ENCODE measurements around the gene SERINC5.

SERINC5 gene

GRCh38 chr5:80181618-80182211 lies 74.1 kb downstream of the SERINC5 start:
- Histone ChIP-seq H3K4me3 (replicated peaks; ENCODE audit: insufficient read depth, low read length) (no peak overlapping the region), H3K27ac (replicated peaks) (peak overlapping the region; percentile 85), H3K27me3 (ENCODE audit: insufficient read depth, poor library complexity, severe bottlenecking) (no peaks in the 10 kb centered on the region)
- peak; percentile 24; the same call in 1 of the 2 replicates for TF ChIP-seq POLR2AphosphoS5 (IDR thresholded peaks at IDR 0.05; ENCODE audit: low read depth)
- TF ChIP-seq CTCF (IDR thresholded peaks at IDR 0.05; ENCODE audit: insufficient read depth, low read length) = no peak
- DNase-seq (ENCODE audit: low read depth in 1 of 2, low spot score in 1 of 2) = peak; percentile 65 to 79

GRCh38 chr5:80177236-80177635 lies 78.6 kb downstream of the SERINC5 start:
- peak in 1 of 2 experiments; percentile 17 for DNase-seq (ENCODE audit: low read depth in 1 of 2, low spot score in 1 of 2)
- TF ChIP-seq REST (IDR thresholded peaks at IDR 0.05; ENCODE audit: insufficient replicate concordance, low read depth) (no peak), SPI1 (IDR thresholded peaks at IDR 0.05; ENCODE audit: borderline replicate concordance, low read depth) (peak; percentile 58; the same call in 1 of the 2 replicates), GABPA (IDR thresholded peaks at IDR 0.05; ENCODE audit: low read depth) (no peak)
- Histone ChIP-seq H3K27me3 (ENCODE audit: insufficient read depth, poor library complexity, severe bottlenecking) (no peaks in the 10 kb centered on the region), H3K4me3 (replicated peaks; ENCODE audit: insufficient read depth, low read length) (no peak overlapping the region), H3K27ac (replicated peaks) (peak overlapping the region; percentile 1)

- 0 out of 2 replicates have a peak overlapping the region, but pooled peaks have one; percentile 16 for H3K27ac ChIP-seq (replicated peaks)
- H3K27me3 ChIP-seq (ENCODE audit: insufficient read depth, poor library complexity, severe bottlenecking) = no peaks in the 10 kb centered on the region
- DNase-seq (ENCODE audit: low read depth in 1 of 2, low spot score in 1 of 2) = no peak
Observed at GRCh38 chr5:80175337-80175736, 80.5 kb downstream of the SERINC5 start.

GRCh38 chr5:80174790-80175189 lies 81.1 kb downstream of the SERINC5 start:
- no peak for DNase-seq (ENCODE audit: low read depth in 1 of 2, low spot score in 1 of 2)
- TF ChIP-seq SPI1 (IDR thresholded peaks at IDR 0.05; ENCODE audit: borderline replicate concordance, low read depth) = no peak
- no peak for TF ChIP-seq REST (IDR thresholded peaks at IDR 0.05; ENCODE audit: insufficient replicate concordance, low read depth)
- TF ChIP-seq GABPA (IDR thresholded peaks at IDR 0.05; ENCODE audit: low read depth) = no peak
- no peak for TF ChIP-seq POLR2AphosphoS5 (IDR thresholded peaks at IDR 0.05; ENCODE audit: low read depth)
- TF ChIP-seq CTCF (IDR thresholded peaks at IDR 0.05; ENCODE audit: insufficient read depth, low read length) = no peak
- no peaks in the 10 kb centered on the region for H3K27me3 ChIP-seq (ENCODE audit: insufficient read depth, poor library complexity, severe bottlenecking)
- H3K27ac ChIP-seq (replicated peaks) = no peak overlapping the region
- H3K4me3 ChIP-seq (replicated peaks; ENCODE audit: insufficient read depth, low read length) = no peak overlapping the region

More at GRCh38 chr5:80175337-80175736, 80.5 kb downstream of the SERINC5 start:
- H3K4me3 ChIP-seq (replicated peaks; ENCODE audit: insufficient read depth, low read length) = no peak overlapping the region
- TF ChIP-seq SPI1 (IDR thresholded peaks at IDR 0.05; ENCODE audit: borderline replicate concordance, low read depth) (no peak), REST (IDR thresholded peaks at IDR 0.05; ENCODE audit: insufficient replicate concordance, low read depth) (no peak)
